ENCODE data around the gene GPATCH2L. TPM values are rescaled to one million over a fixed set of nuclear protein-coding genes. Genes with fewer than 3 reads are reported as not detected.

Gene GPATCH2L
- polyA plus RNA-seq, 1 donor from 2014 or later = 8.3 TPM

GRCh38 chr14:76154539-76155126, 2.9 kb downstream of the GPATCH2L start:
- Mint-ChIP-seq H3K4me1 (peaks cover 36 to 53% (median 39%) of the 10 kb centered on the region in 3 donors), H3K9me3 (peaks cover 0 to 2% (median 0%) of the 10 kb centered on the region in 3 donors), H3K27ac (no peak overlapping the region), H3K4me3 (peak overlapping the region in 3 of 4 donors; percentile 68 to 83 (median 80)), H3K27me3 (no peaks in the 10 kb centered on the region), H3K36me3 (peaks cover 7% of the 10 kb centered on the region)

GRCh38 chr14:76163668-76164363, 12.1 kb downstream of the GPATCH2L start:
- Mint-ChIP-seq H3K4me3 (no peak overlapping the region), H3K27me3 (no peaks in the 10 kb centered on the region), H3K27ac (no peak overlapping the region), H3K4me1 (peaks cover 6 to 17% (median 16%) of the 10 kb centered on the region in 3 donors), H3K36me3 (peaks cover 26% of the 10 kb centered on the region), H3K9me3 (peaks cover 0 to 4% (median 1%) of the 10 kb centered on the region in 3 donors)

GRCh38 chr14:76168531-76168930, 16.8 kb downstream of the GPATCH2L start:
- no peaks in the 10 kb centered on the region for H3K27me3 Mint-ChIP-seq
- H3K36me3 Mint-ChIP-seq = peaks cover 20% of the 10 kb centered on the region
- H3K4me1 Mint-ChIP-seq = peaks cover 5 to 8% (median 5%) of the 10 kb centered on the region in 3 donors
- H3K9me3 Mint-ChIP-seq = peaks cover 0 to 4% (median 1%) of the 10 kb centered on the region in 3 donors
- no peak overlapping the region for H3K4me3 Mint-ChIP-seq
- no peak overlapping the region for H3K27ac Mint-ChIP-seq

- H3K27ac Mint-ChIP-seq = no peak overlapping the region
- H3K4me3 Mint-ChIP-seq = no peak overlapping the region
- peaks cover 0 to 4% (median 1%) of the 10 kb centered on the region in 3 donors for H3K9me3 Mint-ChIP-seq
- H3K36me3 Mint-ChIP-seq = peaks cover 16% of the 10 kb centered on the region
- peaks cover 0 to 7% (median 1%) of the 10 kb centered on the region in 3 donors for H3K4me1 Mint-ChIP-seq
- no peaks in the 10 kb centered on the region for H3K27me3 Mint-ChIP-seq
Measured at GRCh38 chr14:76169776-76170175, 18.1 kb downstream of the GPATCH2L start.

GRCh38 chr14:76174982-76175381, 23.3 kb downstream of the GPATCH2L start:
- H3K27me3 Mint-ChIP-seq = no peaks in the 10 kb centered on the region
- peaks cover 4% of the 10 kb centered on the region for H3K36me3 Mint-ChIP-seq
- no peaks in the 10 kb centered on the region for H3K9me3 Mint-ChIP-seq
- no peak overlapping the region for H3K4me3 Mint-ChIP-seq
- peaks cover 0 to 2% (median 1%) of the 10 kb centered on the region in 3 donors for H3K4me1 Mint-ChIP-seq
- H3K27ac Mint-ChIP-seq = no peak overlapping the region

GRCh38 chr14:76175942-76176341, 24.2 kb downstream of the GPATCH2L start:
- Mint-ChIP-seq H3K4me3 (no peak overlapping the region), H3K4me1 (peaks cover 0 to 2% (median 0%) of the 10 kb centered on the region in 3 donors), H3K36me3 (peaks cover 3% of the 10 kb centered on the region), H3K27me3 (no peaks in the 10 kb centered on the region), H3K9me3 (no peaks in the 10 kb centered on the region), H3K27ac (no peak overlapping the region)

GRCh38 chr14:76181546-76181945, 29.8 kb downstream of the GPATCH2L start:
- no peaks in the 10 kb centered on the region for H3K27me3 Mint-ChIP-seq
- peaks cover 5% of the 10 kb centered on the region for H3K36me3 Mint-ChIP-seq
- H3K27ac Mint-ChIP-seq = no peak overlapping the region
- peaks cover 5 to 8% (median 6%) of the 10 kb centered on the region in 3 donors for H3K4me1 Mint-ChIP-seq
- H3K9me3 Mint-ChIP-seq = no peaks in the 10 kb centered on the region
- H3K4me3 Mint-ChIP-seq = no peak overlapping the region

- Mint-ChIP-seq H3K4me1 (peaks cover 11 to 21% (median 12%) of the 10 kb centered on the region in 3 donors), H3K36me3 (peaks cover 13% of the 10 kb centered on the region), H3K27ac (no peak overlapping the region), H3K27me3 (no peaks in the 10 kb centered on the region), H3K4me3 (no peak overlapping the region), H3K9me3 (no peaks in the 10 kb centered on the region)
Measured at GRCh38 chr14:76186308-76187027, 34.7 kb downstream of the GPATCH2L start.

GRCh38 chr14:76191297-76191696, 39.6 kb downstream of the GPATCH2L start:
- H3K4me1 Mint-ChIP-seq = peaks cover 6 to 23% (median 14%) of the 10 kb centered on the region in 3 donors
- H3K9me3 Mint-ChIP-seq = no peaks in the 10 kb centered on the region
- H3K27ac Mint-ChIP-seq = peak overlapping the region in 1 of 3 donors; percentile 4
- no peaks in the 10 kb centered on the region for H3K27me3 Mint-ChIP-seq
- H3K36me3 Mint-ChIP-seq = peaks cover 22% of the 10 kb centered on the region
- peak overlapping the region in 1 of 4 donors; percentile 55 for H3K4me3 Mint-ChIP-seq

- Mint-ChIP-seq H3K9me3 (no peaks in the 10 kb centered on the region), H3K4me1 (peaks cover 4 to 18% (median 14%) of the 10 kb centered on the region in 3 donors), H3K4me3 (no peak overlapping the region), H3K27me3 (no peaks in the 10 kb centered on the region), H3K36me3 (peaks cover 25% of the 10 kb centered on the region), H3K27ac (no peak overlapping the region)
Measured at GRCh38 chr14:76193696-76194095, 42.0 kb downstream of the GPATCH2L start.

- H3K9me3 Mint-ChIP-seq = no peaks in the 10 kb centered on the region
- no peaks in the 10 kb centered on the region for H3K27me3 Mint-ChIP-seq
- peaks cover 20% of the 10 kb centered on the region for H3K36me3 Mint-ChIP-seq
- peaks cover 0 to 18% (median 14%) of the 10 kb centered on the region in 3 donors for H3K4me1 Mint-ChIP-seq
- H3K27ac Mint-ChIP-seq = no peak overlapping the region
- no peak overlapping the region for H3K4me3 Mint-ChIP-seq
Measured at GRCh38 chr14:76194327-76194726, 42.6 kb downstream of the GPATCH2L start.

- Mint-ChIP-seq H3K36me3 (peaks cover 21% of the 10 kb centered on the region), H3K4me1 (peaks cover 0 to 18% (median 14%) of the 10 kb centered on the region in 3 donors), H3K27me3 (no peaks in the 10 kb centered on the region), H3K4me3 (no peak overlapping the region), H3K27ac (no peak overlapping the region), H3K9me3 (no peaks in the 10 kb centered on the region)
Measured at GRCh38 chr14:76195003-76195402, 43.3 kb downstream of the GPATCH2L start.

GRCh38 chr14:76196980-76197695, 45.4 kb downstream of the GPATCH2L start:
- peaks cover 0 to 10% (median 5%) of the 10 kb centered on the region in 3 donors for H3K4me1 Mint-ChIP-seq
- H3K36me3 Mint-ChIP-seq = peaks cover 18% of the 10 kb centered on the region
- H3K27me3 Mint-ChIP-seq = no peaks in the 10 kb centered on the region
- H3K9me3 Mint-ChIP-seq = no peaks in the 10 kb centered on the region
- H3K27ac Mint-ChIP-seq = no peak overlapping the region
- no peak overlapping the region for H3K4me3 Mint-ChIP-seq

GRCh38 chr14:76201162-76201561, 49.4 kb downstream of the GPATCH2L start:
- Mint-ChIP-seq H3K27ac (no peak overlapping the region), H3K36me3 (peaks cover 23% of the 10 kb centered on the region), H3K4me3 (no peak overlapping the region), H3K4me1 (peaks cover 0 to 3% (median 0%) of the 10 kb centered on the region in 3 donors), H3K27me3 (no peaks in the 10 kb centered on the region), H3K9me3 (peaks cover 0 to 1% (median 0%) of the 10 kb centered on the region in 3 donors)

Measured in IgD-negative memory B cell (primary cell).